Measurements from ENCODE around the gene NRIP3.

DNA sequence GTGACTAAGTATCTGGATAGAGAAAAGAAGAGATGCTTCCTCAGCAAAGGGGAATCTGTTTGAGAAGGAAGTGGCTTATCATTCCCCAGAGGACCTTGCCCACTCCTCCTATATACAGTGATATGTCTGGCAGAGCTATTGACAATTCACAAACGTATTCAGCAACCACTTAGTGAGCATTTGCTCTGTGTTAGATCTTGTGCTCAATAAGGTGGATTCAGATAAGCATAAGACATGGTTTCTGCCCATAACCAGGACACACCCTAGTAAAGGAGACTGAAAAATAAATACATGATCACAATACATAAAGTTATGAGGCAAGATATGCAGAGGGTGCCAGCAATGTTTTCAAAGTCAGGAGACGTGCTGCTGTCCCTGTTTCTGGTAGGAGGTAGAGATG, 41.0 kb downstream of the NRIP3 start:
- TF ChIP-seq, protein P1, sequence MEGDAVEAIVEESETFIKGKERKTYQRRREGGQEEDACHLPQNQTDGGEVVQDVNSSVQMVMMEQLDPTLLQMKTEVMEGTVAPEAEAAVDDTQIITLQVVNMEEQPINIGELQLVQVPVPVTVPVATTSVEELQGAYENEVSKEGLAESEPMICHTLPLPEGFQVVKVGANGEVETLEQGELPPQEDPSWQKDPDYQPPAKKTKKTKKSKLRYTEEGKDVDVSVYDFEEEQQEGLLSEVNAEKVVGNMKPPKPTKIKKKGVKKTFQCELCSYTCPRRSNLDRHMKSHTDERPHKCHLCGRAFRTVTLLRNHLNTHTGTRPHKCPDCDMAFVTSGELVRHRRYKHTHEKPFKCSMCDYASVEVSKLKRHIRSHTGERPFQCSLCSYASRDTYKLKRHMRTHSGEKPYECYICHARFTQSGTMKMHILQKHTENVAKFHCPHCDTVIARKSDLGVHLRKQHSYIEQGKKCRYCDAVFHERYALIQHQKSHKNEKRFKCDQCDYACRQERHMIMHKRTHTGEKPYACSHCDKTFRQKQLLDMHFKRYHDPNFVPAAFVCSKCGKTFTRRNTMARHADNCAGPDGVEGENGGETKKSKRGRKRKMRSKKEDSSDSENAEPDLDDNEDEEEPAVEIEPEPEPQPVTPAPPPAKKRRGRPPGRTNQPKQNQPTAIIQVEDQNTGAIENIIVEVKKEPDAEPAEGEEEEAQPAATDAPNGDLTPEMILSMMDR (IDR thresholded peaks at IDR 0.05): no peak
- TF ChIP-seq POLR2A (IDR thresholded peaks at IDR 0.05): no peak

All from Peyer's patch (tissue), 4 donors.